Measurements from ENCODE around the gene PDGFC. TPM values are rescaled to one million over a fixed set of nuclear protein-coding genes. Genes with fewer than 3 reads are reported as not detected.

Gene PDGFC
- total RNA-seq, 2 donors from 2014 or later = 3.9 to 8.3 TPM

DNA sequence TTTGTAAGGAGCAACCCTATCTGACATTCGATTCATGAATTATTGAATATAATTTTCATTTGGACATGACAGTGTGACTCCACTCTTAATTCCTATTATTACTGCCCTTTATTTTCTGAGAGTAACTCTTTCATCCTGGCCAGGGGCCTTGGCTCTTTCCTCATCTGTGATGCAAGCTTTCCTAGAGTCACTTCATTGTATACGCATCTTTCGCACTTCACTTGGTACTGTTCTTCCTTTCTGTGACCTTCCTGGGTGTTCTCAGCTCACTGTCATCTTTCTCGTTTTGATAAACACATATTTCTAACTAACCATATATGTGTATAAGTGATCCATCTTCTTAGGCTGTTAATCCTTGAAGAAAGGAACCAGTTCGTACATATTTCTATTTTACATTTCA is 160.3 kb downstream of the PDGFC start:
- H3K27me3 ChIP-seq = no peaks in the 10 kb centered on the region
- H3K36me3 ChIP-seq = no peaks in the 10 kb centered on the region
- no peak overlapping the region for H3K9ac ChIP-seq (ENCODE audit: low read depth in 2 of 2, low read length in 2 of 2)
- H3K4me3 ChIP-seq = no peak overlapping the region
- no peak for DNase-seq
- intact Hi-C loops (cut with DNase I) = no loop called here
- TF ChIP-seq, protein P1, sequence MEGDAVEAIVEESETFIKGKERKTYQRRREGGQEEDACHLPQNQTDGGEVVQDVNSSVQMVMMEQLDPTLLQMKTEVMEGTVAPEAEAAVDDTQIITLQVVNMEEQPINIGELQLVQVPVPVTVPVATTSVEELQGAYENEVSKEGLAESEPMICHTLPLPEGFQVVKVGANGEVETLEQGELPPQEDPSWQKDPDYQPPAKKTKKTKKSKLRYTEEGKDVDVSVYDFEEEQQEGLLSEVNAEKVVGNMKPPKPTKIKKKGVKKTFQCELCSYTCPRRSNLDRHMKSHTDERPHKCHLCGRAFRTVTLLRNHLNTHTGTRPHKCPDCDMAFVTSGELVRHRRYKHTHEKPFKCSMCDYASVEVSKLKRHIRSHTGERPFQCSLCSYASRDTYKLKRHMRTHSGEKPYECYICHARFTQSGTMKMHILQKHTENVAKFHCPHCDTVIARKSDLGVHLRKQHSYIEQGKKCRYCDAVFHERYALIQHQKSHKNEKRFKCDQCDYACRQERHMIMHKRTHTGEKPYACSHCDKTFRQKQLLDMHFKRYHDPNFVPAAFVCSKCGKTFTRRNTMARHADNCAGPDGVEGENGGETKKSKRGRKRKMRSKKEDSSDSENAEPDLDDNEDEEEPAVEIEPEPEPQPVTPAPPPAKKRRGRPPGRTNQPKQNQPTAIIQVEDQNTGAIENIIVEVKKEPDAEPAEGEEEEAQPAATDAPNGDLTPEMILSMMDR (IDR thresholded peaks at IDR 0.05) = no peak
- H3K4me1 ChIP-seq = no peaks in the 10 kb centered on the region
- H3K9me3 ChIP-seq = no peaks in the 10 kb centered on the region
- no peak overlapping the region for H3K27ac ChIP-seq

DNA sequence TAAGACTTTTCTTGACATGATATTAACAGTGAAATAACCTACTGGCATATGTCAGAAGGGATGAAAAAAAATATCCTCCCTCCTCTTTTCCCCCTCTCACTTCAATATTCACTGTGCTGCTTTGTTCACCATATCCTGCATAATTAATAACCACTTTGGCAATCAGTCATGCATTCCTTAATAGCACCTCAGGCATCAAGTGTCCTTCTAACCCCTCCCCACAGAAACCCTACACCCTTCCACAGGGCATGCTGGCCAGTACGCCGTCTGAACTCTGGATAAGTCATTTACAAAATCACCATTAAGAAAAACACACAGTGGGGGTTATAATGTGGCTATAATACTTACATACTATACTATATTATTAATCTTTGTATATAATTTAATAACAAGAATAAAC is 165.9 kb downstream of the PDGFC start:
- no peak overlapping the region for H3K4me3 ChIP-seq
- no peak overlapping the region for H3K9ac ChIP-seq (ENCODE audit: low read depth in 2 of 2, low read length in 2 of 2)
- no peak for DNase-seq

DNA sequence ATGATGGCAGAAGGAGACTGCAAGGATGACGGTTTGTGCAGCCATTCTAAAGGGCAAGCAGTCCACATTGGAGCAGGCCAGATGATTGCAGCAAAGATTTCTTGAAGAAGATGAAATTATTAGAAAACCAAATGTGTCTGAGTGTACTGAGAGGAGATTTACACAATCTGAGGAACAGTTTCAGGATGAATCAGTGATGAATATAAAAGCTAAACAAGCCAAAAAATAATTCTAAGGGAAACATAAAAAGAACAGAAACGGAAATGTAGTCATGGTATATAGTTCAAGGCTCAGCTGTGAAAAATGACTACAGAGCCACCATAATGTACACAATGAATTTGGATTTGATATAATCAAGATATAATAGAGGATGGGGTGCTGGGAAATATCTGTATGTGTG is 168.5 kb downstream of the PDGFC start:
- Histone ChIP-seq H3K36me3 (no peaks in the 10 kb centered on the region), H3K9me3 (no peaks in the 10 kb centered on the region), H3K4me3 (no peak overlapping the region), H3K27ac (no peak overlapping the region), H3K4me1 (no peaks in the 10 kb centered on the region), H3K27me3 (no peaks in the 10 kb centered on the region), H3K9ac (ENCODE audit: low read depth in 2 of 2, low read length in 2 of 2) (no peak overlapping the region)
- DNase-seq = no peak
- TF ChIP-seq, protein P1 (IDR thresholded peaks at IDR 0.05) = no peak
- intact Hi-C loops (cut with DNase I) = no loop called here

More for the DNA sequence above, 165.9 kb downstream of the PDGFC start:
- Histone ChIP-seq H3K4me1 (no peaks in the 10 kb centered on the region), H3K9me3 (no peaks in the 10 kb centered on the region), H3K36me3 (no peaks in the 10 kb centered on the region), H3K27me3 (no peaks in the 10 kb centered on the region), H3K27ac (no peak overlapping the region)
- intact Hi-C loops (cut with DNase I) = no loop called here
- TF ChIP-seq, protein P1 (IDR thresholded peaks at IDR 0.05) = no peak

DNA sequence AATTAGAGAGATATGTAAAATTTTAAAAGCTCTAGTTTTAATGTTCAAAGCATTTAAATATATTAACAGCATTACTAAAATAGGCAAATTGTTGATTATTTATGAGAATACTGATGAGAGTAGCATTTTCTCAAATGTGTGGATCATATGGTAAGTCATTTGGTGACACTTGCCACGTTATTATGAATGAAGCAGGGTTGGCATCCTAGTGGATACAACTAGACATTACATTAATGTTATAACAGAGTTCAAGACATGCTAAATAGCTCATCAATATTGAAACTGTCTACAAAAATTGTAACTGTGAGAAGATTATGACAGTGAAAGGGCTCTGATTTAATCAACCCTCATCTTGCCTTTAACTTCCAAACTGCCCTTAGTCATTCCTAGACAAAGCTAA is 171.1 kb downstream of the PDGFC start:
- intact Hi-C loops (cut with DNase I) = no loop called here

DNA sequence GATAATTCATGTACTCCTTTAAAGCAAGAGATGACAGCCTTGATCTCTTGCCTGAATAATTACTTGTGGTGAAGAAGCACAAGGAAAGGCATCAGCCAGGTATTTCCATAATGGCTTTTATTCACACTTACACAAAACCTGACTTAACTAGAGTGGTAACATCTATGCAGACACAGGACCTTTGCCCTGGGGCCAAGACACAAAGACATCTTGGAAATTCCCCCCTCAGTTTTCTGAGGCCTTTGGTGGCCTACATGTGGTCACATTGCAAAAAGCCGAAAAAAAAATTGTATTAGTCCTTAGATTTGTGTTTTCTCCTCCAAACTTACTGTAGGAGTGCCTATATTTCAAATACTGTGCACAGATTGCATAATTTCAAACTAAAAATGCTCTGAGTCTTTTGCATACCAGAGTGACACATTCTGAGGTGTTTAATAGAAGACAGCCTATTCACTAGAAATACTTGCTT is 172.4 kb downstream of the PDGFC start:
- Histone ChIP-seq H3K27ac (no peak overlapping the region), H3K4me3 (no peak overlapping the region), H3K9me3 (no peaks in the 10 kb centered on the region), H3K4me1 (no peaks in the 10 kb centered on the region), H3K27me3 (no peaks in the 10 kb centered on the region), H3K9ac (ENCODE audit: low read depth in 2 of 2, low read length in 2 of 2) (no peak overlapping the region), H3K36me3 (no peaks in the 10 kb centered on the region)
- no peak for DNase-seq
- intact Hi-C loops (cut with DNase I) = no loop called here
- TF ChIP-seq, protein P1 (IDR thresholded peaks at IDR 0.05) = no peak

More for the DNA sequence above, 171.1 kb downstream of the PDGFC start:
- no peak for DNase-seq
- TF ChIP-seq, protein P1 (IDR thresholded peaks at IDR 0.05) = no peak
- H3K4me1 ChIP-seq = no peaks in the 10 kb centered on the region
- H3K4me3 ChIP-seq = no peak overlapping the region
- no peak overlapping the region for H3K9ac ChIP-seq (ENCODE audit: low read depth in 2 of 2, low read length in 2 of 2)
- H3K36me3 ChIP-seq = no peaks in the 10 kb centered on the region
- H3K27ac ChIP-seq = no peak overlapping the region
- no peaks in the 10 kb centered on the region for H3K27me3 ChIP-seq
- no peaks in the 10 kb centered on the region for H3K9me3 ChIP-seq

All from colonic mucosa (tissue), 4 donors.